HFF-Myc (cell line): ENCODE results near the gene SYAP1.

Source experiments
- DNase-seq: peaks from one replicate; pipeline ENCODE4 v3.0.0-alpha.2; 2011; ENCODE audit warnings: low read depth; ENCODE audit errors: extremely low read depth
- H3K4me3 ChIP-seq: replicated peaks from 2 replicates; pipeline ENCODE4 v1.5.1; 2011; ENCODE audit warnings: low read depth, mild to moderate bottlenecking, control low read depth, low read length
- TF ChIP-seq, protein P1 (sequence below): IDR thresholded peaks from 2 replicates; pipeline ENCODE4 v1.5.1; 2012; ENCODE audit warnings: mild to moderate bottlenecking, low read depth, low read length, control low read depth; ENCODE audit errors: missing control alignments

Gene SYAP1

DNA sequence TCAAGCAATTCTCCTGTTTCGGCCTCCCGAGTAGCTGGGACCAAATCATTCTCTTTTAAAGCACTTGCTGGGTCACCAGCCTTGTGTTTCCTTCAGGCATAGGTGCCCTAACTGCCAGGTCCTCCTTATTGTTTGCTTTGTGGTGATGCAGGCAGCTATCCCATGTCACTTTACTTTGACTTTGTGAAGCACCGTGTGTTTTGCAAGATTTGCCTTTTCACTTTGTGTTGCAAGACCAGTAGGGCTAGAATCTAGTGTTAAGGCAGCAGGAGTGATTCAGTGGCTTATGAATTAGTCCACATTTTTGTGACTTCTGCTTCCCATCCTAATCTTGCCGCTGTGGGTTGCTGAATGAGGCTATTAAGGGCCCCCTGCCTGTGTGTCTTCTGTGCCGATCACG, 20.2 kb downstream of the SYAP1 start:
- no peak overlapping the region for H3K4me3 ChIP-seq
- TF ChIP-seq, protein P1, sequence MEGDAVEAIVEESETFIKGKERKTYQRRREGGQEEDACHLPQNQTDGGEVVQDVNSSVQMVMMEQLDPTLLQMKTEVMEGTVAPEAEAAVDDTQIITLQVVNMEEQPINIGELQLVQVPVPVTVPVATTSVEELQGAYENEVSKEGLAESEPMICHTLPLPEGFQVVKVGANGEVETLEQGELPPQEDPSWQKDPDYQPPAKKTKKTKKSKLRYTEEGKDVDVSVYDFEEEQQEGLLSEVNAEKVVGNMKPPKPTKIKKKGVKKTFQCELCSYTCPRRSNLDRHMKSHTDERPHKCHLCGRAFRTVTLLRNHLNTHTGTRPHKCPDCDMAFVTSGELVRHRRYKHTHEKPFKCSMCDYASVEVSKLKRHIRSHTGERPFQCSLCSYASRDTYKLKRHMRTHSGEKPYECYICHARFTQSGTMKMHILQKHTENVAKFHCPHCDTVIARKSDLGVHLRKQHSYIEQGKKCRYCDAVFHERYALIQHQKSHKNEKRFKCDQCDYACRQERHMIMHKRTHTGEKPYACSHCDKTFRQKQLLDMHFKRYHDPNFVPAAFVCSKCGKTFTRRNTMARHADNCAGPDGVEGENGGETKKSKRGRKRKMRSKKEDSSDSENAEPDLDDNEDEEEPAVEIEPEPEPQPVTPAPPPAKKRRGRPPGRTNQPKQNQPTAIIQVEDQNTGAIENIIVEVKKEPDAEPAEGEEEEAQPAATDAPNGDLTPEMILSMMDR = no peak
- no peak for DNase-seq

DNA sequence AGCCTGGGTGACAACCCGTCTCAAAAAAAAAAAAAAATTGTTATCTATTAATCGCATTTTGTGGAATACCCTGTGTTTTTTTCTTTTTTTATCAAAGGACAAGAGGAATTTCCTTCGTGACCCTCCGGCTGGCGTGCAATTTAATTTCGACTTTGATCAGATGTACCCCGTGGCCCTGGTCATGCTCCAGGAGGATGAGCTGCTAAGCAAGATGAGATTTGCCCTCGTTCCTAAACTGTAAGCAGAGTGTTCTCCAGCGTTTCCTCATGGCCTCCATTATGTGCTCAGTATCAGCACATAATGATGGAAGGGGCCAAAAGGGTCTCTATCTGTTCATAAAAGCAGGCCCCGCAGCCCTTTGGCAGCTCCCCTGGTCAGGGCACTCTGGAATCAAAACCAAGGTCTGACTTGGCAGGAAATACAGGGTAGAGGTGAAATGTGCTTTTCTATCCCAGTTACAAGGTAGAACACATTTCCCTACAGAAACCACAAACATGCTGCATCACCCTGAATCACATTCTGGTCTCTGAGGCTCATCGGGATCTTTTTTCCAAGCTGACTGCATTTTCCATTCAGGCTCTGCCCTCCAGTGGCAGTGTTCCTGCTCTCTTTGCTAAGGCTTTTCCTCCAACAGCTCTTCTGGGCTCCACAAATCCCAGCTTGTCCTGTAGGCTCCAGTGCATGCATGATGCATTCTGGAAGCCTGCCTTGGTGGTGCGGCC, 24.4 kb downstream of the SYAP1 start:
- TF ChIP-seq, protein P1 = peak; percentile 9
- DNase-seq = peak; percentile 25
- no peak overlapping the region for H3K4me3 ChIP-seq

- H3K4me3 ChIP-seq = no peak overlapping the region
- TF ChIP-seq, protein P1 = no peak
- no peak for DNase-seq
Observed at GRCh38 chrX:16745102-16745501, 25.7 kb downstream of the SYAP1 start.

GRCh38 chrX:16745659-16746058, 26.2 kb downstream of the SYAP1 start:
- no peak overlapping the region for H3K4me3 ChIP-seq
- TF ChIP-seq, protein P1 = no peak
- DNase-seq = no peak

DNA sequence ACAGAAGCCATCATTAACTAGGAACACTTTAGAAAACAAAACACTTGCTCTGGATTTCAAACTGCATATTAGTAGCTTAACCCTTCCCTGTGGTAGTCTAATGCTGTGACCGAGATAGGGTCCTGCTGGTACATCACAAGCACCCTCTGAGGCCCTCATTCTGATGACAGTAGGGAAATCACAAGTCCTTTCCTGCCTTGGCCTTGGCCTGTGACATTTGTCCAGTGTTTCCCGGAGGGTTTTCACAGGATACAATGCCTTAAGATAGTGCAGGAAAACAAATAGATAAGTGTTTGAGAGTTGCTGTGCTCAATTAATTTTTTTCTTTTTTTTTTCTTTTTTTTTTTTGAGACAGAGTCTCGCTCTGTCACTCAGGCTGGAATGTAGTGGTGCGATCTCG, 29.0 kb downstream of the SYAP1 start:
- DNase-seq = no peak
- H3K4me3 ChIP-seq = no peak overlapping the region
- TF ChIP-seq, protein P1 = no peak

- no peak overlapping the region for H3K4me3 ChIP-seq
- no peak for DNase-seq
- TF ChIP-seq, protein P1 = no peak
Observed at GRCh38 chrX:16750136-16750535, 30.7 kb downstream of the SYAP1 start.

DNA sequence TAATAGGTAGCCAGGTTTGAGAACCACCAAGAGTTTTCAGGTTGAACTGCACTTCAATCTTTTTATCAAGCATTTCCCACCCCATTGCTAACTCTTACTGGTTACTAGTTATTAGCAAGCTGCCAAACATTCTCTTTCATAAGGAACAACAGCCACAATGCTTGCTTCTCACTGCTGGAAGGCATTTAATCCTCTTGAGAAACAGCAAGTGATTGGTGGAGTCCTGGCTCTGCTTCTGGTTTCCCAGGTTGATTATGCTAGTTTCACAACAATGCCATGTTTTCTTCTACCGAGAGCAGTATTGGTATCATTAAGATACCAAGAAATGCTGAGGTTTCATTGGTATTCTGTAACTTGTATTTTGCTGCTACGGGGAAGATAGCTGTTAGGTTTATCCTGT, 34.6 kb downstream of the SYAP1 start:
- no peak for DNase-seq
- no peak overlapping the region for H3K4me3 ChIP-seq
- TF ChIP-seq, protein P1 = no peak
